HepG2 (cell line): ENCODE data around the gene AKAP1. TPM values are rescaled to one million over a fixed set of nuclear protein-coding genes. Genes with fewer than 3 reads are reported as not detected.

Source experiments
- AHR ChIP-seq: IDR thresholded peaks from 2 replicates; pipeline ENCODE4 v1.6.1; 2018; ENCODE audit warnings: missing genetic modification reagents, missing compliant biosample characterization
- CHCHD3 ChIP-seq: sonication (generic); formaldehyde crosslinking; IDR thresholded peaks from 2 replicates; pipeline ENCODE4 v1.8.0; 2022; ENCODE audit warnings: mild to moderate bottlenecking, missing genetic modification reagents, moderate library complexity
- FOSL1 ChIP-seq: sonication (generic); formaldehyde crosslinking; IDR thresholded peaks from 2 replicates; pipeline ENCODE4 v1.9.0; 2021; ENCODE audit warnings: missing genetic modification reagents, borderline replicate concordance
- GATAD2A ChIP-seq: IDR thresholded peaks from 2 replicates; pipeline ENCODE4 v1.6.1; 2016
- HMGA1 ChIP-seq: sonication (generic); formaldehyde crosslinking; conservative IDR thresholded peaks from 2 replicates; pipeline ENCODE4 v1.4.0; 2020; ENCODE audit warnings: missing genetic modification reagents
- IRX3 ChIP-seq: sonication (generic); formaldehyde crosslinking; IDR thresholded peaks from 2 replicates; pipeline ENCODE4 v1.8.1; 2023; ENCODE audit warnings: mild to moderate bottlenecking, low read depth, missing genetic modification reagents, borderline replicate concordance
- MED1 ChIP-seq: sonication (generic); formaldehyde crosslinking; IDR thresholded peaks from 2 replicates; pipeline ENCODE4 v1.4.0; 2020; ENCODE audit warnings: missing genetic modification reagents
- MIXL1 ChIP-seq: IDR thresholded peaks from 2 replicates; pipeline ENCODE4 v1.6.1; 2016
- NFE2L1 ChIP-seq: sonication (generic); formaldehyde crosslinking; IDR thresholded peaks from 2 replicates; pipeline ENCODE4 v1.4.0; 2020; ENCODE audit warnings: missing genetic modification reagents, mild to moderate bottlenecking, borderline replicate concordance
- NR2F2 ChIP-seq: IDR thresholded peaks from 2 replicates; pipeline ENCODE4 v1.6.1; 2012; ENCODE audit warnings: low read depth, inconsistent platforms, borderline replicate concordance
- PHF21A ChIP-seq: sonication (generic); formaldehyde crosslinking; IDR thresholded peaks from 2 replicates; pipeline ENCODE4 v1.5.0; 2020; ENCODE audit warnings: mild to moderate bottlenecking, missing genetic modification reagents
- PRDM4 ChIP-seq: sonication (generic); formaldehyde crosslinking; IDR thresholded peaks from 2 replicates; pipeline ENCODE4 v1.9.0; 2021; ENCODE audit warnings: missing genetic modification reagents, borderline replicate concordance
- SATB2 ChIP-seq: sonication (generic); formaldehyde crosslinking; IDR thresholded peaks from 2 replicates; pipeline ENCODE4 v1.5.0; 2020; ENCODE audit warnings: missing genetic modification reagents
- SIX1 ChIP-seq: sonication (generic); formaldehyde crosslinking; IDR thresholded peaks from 2 replicates; pipeline ENCODE4 v1.4.0; 2020; ENCODE audit warnings: missing genetic modification reagents, borderline replicate concordance
- XRCC5 ChIP-seq: fragments of 200-400 bp; formaldehyde crosslinking; optimal IDR thresholded peaks from 2 replicates; pipeline ENCODE3; 2017; ENCODE audit warnings: mild to moderate bottlenecking, low read length
- ZBTB37 ChIP-seq: sonication (generic); formaldehyde crosslinking; IDR thresholded peaks from 2 replicates; pipeline ENCODE4 v1.4.0; 2020; ENCODE audit warnings: mild to moderate bottlenecking, missing genetic modification reagents
- ZNF224 ChIP-seq: sonication (generic); formaldehyde crosslinking; IDR thresholded peaks from 2 replicates; pipeline ENCODE4 v1.5.0; 2020; ENCODE audit warnings: mild to moderate bottlenecking, missing genetic modification reagents
- ZNF430 ChIP-seq: sonication (generic); formaldehyde crosslinking; IDR thresholded peaks from 2 replicates; pipeline ENCODE4 v1.9.0; 2021; ENCODE audit warnings: mild to moderate bottlenecking, missing genetic modification reagents
- ZNF441 ChIP-seq: sonication (generic); formaldehyde crosslinking; IDR thresholded peaks from 2 replicates; pipeline ENCODE4 v1.7.0; 2021; ENCODE audit warnings: missing genetic modification reagents, borderline replicate concordance
- ZNF549 ChIP-seq: sonication (generic); formaldehyde crosslinking; IDR thresholded peaks from 2 replicates; pipeline ENCODE4 v1.5.0; 2020; ENCODE audit warnings: missing genetic modification reagents
- ZNF567 ChIP-seq: sonication (generic); formaldehyde crosslinking; IDR thresholded peaks from 2 replicates; pipeline ENCODE4 v1.8.1; 2023; ENCODE audit warnings: mild to moderate bottlenecking, missing genetic modification reagents, borderline replicate concordance
- ZNF746 ChIP-seq: sonication (generic); formaldehyde crosslinking; IDR thresholded peaks from 2 replicates; pipeline ENCODE4 v1.8.0; 2022; ENCODE audit warnings: mild to moderate bottlenecking, missing genetic modification reagents
- polyA plus RNA-seq, 8 experiments: library from polyadenylated mRNA; depleted of rRNA in 3 of 8; stranded (reverse) in 7 of 8; unstranded in 1 of 8; fragments of >200 nt; fragmentation: Illumina TruSeq in 4 of 8; extraction: Trizol in 4 of 8; gene quantifications; 2 replicates each; pipeline versions ENCODE4 v1.2.1 to v1.2.3, GENCODE V29; 2011 to 2016; ENCODE audit warnings: low read depth in 4 of 8, missing spikeins in 1 of 8, mixed read lengths in 1 of 8; ENCODE audit not compliant: insufficient read depth in 1 of 8
- total RNA-seq, 5 experiments: library from RNA; depleted of rRNA; stranded (reverse); fragments of >200 nt; fragmentation: Illumina TruSeq; extraction: Trizol; gene quantifications; 2 replicates each; pipeline ENCODE4 v1.2.3, GENCODE V29; 2016; ENCODE audit warnings: low read depth in 1 of 5
- TF ChIP-seq, protein P1 (sequence below): sonication (generic); formaldehyde crosslinking; IDR thresholded peaks from 2 replicates; pipeline ENCODE4 v1.5.0; 2020; ENCODE audit warnings: missing genetic modification reagents
- TF ChIP-seq, protein P2 (sequence below): sonication (generic); formaldehyde crosslinking; IDR thresholded peaks from 2 replicates; pipeline ENCODE4 v1.4.0; 2020; ENCODE audit warnings: low read depth, missing genetic modification reagents

The AKAP1 gene
- total and polyA plus RNA-seq, 2 of the 13 experiments (the other 11 are each of a cell fraction or from before 2014, with no cell fraction given) = 101 to 131 TPM

DNA sequence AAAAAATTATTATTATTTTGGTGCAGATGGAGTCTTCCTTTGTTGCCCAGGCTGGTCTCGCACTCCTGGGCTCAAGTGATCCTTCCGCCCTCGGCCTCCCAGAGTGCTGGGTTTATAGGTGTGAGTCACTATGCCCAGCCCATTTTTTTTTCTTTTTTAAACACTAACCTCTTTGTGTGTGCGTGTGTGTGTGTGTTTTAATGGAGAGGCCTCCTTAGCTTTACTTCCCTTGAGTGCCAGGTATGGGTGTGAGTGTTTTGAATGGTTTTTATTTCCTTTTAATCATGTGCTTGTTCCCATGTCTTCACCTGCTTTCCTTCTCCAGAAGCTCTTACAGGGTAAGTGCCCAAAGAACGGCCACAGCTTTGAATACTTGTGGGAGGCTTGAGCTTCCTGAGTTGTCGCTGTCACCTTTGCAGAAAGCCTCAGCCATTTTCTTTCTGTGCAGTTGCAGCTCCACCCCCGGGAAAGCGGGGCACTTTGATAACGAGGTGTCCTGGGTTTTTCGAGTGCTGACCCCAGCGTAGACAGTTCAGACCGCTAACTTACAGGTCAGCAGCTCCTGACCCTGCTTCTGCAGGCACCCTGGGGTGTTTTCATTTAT is 22.6 kb downstream of the AKAP1 start (continued):
- TF ChIP-seq ZBTB37 (CRISPR knock-in tag) = no peak
- no peak for TF ChIP-seq IRX3
- TF ChIP-seq, protein P1, sequence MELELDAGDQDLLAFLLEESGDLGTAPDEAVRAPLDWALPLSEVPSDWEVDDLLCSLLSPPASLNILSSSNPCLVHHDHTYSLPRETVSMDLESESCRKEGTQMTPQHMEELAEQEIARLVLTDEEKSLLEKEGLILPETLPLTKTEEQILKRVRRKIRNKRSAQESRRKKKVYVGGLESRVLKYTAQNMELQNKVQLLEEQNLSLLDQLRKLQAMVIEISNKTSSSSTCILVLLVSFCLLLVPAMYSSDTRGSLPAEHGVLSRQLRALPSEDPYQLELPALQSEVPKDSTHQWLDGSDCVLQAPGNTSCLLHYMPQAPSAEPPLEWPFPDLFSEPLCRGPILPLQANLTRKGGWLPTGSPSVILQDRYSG = no peak
- no peak for TF ChIP-seq ZNF746 (CRISPR knock-in tag)
- TF ChIP-seq SIX1 = no peak
- TF ChIP-seq ZNF430 = no peak
- peak; percentile 57 for TF ChIP-seq XRCC5
- 0 out of 2 replicates have a peak, but pooled peaks have one; percentile 30 for TF ChIP-seq PHF21A (CRISPR knock-in tag)
- TF ChIP-seq ZNF224 (CRISPR knock-in tag) = no peak
- TF ChIP-seq FOSL1 (CRISPR knock-in tag) = no peak
- no peak for TF ChIP-seq ZNF549 (CRISPR knock-in tag)
- TF ChIP-seq SATB2 (CRISPR knock-in tag) = no peak
- TF ChIP-seq GATAD2A (CRISPR knock-in tag) = no peak
- TF ChIP-seq HMGA1 (CRISPR knock-in tag) = no peak
- TF ChIP-seq MED1 (CRISPR knock-in tag) = no peak
- no peak for TF ChIP-seq ZNF441 (CRISPR knock-in tag)
- no peak for TF ChIP-seq ZNF567 (CRISPR knock-in tag)
- TF ChIP-seq AHR (CRISPR knock-in tag) = no peak
- no peak for TF ChIP-seq NFE2L1 (CRISPR knock-in tag)
- 0 out of 2 replicates have a peak, but pooled peaks have one; percentile 35 for TF ChIP-seq NR2F2
- TF ChIP-seq MIXL1 = no peak
- TF ChIP-seq PRDM4 = no peak
- TF ChIP-seq, protein P2, sequence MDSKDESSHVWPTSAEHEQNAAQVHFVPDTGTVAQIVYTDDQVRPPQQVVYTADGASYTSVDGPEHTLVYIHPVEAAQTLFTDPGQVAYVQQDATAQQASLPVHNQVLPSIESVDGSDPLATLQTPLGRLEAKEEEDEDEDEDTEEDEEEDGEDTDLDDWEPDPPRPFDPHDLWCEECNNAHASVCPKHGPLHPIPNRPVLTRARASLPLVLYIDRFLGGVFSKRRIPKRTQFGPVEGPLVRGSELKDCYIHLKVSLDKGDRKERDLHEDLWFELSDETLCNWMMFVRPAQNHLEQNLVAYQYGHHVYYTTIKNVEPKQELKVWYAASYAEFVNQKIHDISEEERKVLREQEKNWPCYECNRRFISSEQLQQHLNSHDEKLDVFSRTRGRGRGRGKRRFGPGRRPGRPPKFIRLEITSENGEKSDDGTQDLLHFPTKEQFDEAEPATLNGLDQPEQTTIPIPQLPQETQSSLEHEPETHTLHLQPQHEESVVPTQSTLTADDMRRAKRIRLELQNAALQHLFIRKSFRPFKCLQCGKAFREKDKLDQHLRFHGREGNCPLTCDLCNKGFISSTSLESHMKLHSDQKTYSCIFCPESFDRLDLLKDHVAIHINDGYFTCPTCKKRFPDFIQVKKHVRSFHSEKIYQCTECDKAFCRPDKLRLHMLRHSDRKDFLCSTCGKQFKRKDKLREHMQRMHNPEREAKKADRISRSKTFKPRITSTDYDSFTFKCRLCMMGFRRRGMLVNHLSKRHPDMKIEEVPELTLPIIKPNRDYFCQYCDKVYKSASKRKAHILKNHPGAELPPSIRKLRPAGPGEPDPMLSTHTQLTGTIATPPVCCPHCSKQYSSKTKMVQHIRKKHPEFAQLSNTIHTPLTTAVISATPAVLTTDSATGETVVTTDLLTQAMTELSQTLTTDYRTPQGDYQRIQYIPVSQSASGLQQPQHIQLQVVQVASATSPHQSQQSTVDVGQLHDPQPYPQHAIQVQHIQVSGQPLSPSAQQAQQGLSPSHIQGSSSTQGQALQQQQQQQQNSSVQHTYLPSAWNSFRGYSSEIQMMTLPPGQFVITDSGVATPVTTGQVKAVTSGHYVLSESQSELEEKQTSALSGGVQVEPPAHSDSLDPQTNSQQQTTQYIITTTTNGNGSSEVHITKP (CRISPR knock-in tag) = no peak
- no peak for TF ChIP-seq CHCHD3 (CRISPR knock-in tag)
